Activated naive CD4-positive, alpha-beta T cell treated with Interleukin-2 at 50 U/mL for 16 hours (primary cell): ENCODE results near the gene CNR1.

Experiments used
- DNase-seq: peaks from one replicate; pipeline ENCODE4 v3.0.0-alpha.2; 2020

The CNR1 gene

GRCh38 chr6:88143421-88144157, 22.6 kb downstream of the CNR1 start:
- no peak for DNase-seq

DNA sequence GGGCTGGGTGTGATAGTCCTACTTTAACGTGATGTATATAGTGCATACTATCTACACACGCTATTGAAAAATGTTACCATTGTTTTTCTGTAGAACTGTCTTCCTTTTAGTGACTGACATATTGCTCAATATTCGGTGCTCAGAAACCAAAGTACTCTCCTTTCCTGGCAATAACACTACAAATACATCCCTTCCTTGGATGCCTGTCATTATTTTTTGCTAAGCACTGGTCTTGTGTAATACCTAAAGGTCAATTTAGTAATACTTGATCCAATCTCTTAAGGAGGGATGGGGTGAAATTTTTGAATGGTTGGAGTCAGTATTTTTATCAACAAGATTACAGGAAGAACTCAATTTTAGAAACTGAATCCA, 23.9 kb downstream of the CNR1 start:
- DNase-seq, result no peak

GRCh38 chr6:88141561-88142296, 24.4 kb downstream of the CNR1 start:
- DNase-seq, result no peak

- DNase-seq, result no peak
Measured at GRCh38 chr6:88137915-88138314, 28.2 kb downstream of the CNR1 start.

GRCh38 chr6:88135578-88136114, 30.5 kb downstream of the CNR1 start:
- DNase-seq, result no peak

GRCh38 chr6:88134575-88134974, 31.6 kb downstream of the CNR1 start:
- DNase-seq, result no peak

GRCh38 chr6:88133718-88134117, 32.4 kb downstream of the CNR1 start:
- DNase-seq, result no peak

GRCh38 chr6:88124925-88125557, 41.1 kb downstream of the CNR1 start:
- DNase-seq, result no peak

DNA sequence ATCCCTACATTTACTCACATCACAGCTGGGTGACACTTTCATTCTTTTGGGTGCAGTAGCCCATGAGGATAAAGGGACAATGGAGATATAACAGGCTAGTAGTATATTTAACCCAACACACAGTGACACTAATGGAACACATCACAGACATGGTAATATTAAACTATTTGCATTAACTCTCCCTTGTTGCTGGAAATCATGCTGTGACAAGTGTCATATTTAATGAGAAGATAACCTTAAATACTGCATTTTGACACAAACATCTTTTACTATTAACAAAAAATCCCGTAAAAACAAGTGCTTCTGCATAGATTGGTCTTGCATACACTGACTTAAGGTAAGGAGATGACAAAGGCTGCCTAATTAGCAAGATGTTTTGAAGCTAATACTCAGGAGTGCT, 45.5 kb downstream of the CNR1 start:
- no peak for DNase-seq

DNA sequence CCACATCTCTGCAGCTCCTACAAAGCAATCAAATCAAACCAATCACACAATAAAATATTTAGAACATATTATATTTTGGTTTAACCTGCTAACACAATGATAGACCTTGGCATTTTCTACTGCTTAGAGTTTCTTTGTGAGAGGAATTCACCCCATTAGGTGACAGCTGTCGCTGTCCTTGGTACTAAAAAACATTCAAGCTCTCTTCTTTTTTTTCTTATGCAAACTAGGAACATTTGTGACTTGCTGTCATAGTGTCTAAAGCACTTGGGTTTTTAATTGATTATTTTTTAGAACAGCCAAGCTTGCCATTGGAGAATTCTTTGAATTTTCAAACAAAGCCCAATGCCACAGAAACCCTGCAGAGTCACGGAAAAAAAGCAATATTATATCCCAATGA, 46.4 kb downstream of the CNR1 start:
- no peak for DNase-seq

DNA sequence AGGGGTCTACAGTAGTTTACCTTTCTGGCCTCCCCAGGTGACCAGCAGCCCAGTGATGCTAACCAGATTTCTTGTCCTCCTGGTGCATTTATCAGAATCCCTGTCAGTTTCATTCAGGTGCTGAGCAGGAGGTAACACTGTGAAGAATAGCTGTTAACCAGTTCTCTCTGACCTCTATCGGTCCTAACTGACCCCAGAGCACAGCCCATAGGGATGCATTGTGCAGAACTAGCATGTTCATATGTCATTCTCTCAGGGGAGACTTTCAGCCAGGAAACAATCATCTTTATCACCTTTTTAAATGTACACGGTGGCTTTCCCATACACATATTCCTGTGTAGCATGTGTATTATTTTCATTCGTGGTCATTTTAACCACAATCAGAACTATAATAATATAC, 49.9 kb downstream of the CNR1 start:
- DNase-seq, result no peak

GRCh38 chr6:88115307-88115706, 50.8 kb downstream of the CNR1 start:
- no peak for DNase-seq

DNA sequence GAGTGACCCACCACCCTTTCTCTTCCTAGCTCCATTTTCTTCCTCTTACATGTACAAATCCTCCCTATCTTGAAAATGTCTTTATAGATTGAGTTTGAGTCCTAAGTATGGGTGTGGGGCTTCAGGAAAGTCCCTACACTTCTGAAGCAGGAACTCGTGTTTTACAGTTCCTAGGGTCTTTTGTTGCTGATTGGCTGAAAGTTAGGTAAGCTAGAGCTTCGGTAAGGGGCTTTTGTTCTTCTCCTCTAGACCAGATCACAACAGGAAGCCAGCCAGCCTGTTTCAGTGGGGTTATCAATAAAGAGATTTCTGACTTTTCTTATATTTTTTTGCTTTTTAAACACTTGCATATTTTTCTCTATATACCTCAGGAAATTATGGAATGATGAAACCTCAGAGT, 51.3 kb downstream of the CNR1 start:
- no peak for DNase-seq

GRCh38 chr6:88111991-88112390, 54.2 kb downstream of the CNR1 start:
- DNase-seq, result no peak

- DNase-seq, result no peak
Measured at GRCh38 chr6:88107241-88107640, 58.9 kb downstream of the CNR1 start.

DNA sequence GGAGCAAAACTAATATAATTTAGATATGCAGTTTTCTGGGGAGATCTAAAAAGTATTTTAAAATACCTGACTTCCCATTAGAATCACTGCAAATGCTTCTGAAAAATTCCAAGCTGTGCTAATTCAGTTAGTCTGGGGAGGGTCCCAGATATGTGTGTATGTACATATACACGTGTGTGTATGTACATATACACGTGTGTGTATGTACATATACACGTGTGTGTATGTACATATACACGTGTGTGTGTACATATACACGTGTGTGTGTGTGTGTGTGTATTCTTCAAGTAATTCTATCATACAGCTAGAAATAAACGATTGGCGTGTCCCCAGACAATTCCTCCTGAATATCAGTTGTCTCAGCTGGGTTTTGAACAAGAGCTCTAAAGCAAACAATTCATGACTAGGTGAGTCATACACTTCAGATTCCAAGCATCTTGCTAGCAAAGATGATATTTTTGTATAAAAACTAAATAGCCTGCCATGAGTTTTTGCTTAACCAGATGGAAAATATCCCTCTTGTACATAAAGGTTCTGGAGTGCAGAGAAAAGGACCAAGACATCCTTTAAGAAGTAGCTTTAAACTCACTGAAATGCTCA, 60.3 kb downstream of the CNR1 start:
- no peak for DNase-seq
